Activated naive CD8-positive, alpha-beta T cell (primary cell): ENCODE measurements around the gene MAGEA2B.
"Not testable (repeated sequence)": the region's sequence is repeated elsewhere in the genome, so short reads cannot be mapped to it uniquely, and the experiment has no call there.

Experiments
- H3K27ac Mint-ChIP-seq: one replicate; pipeline ENCODE4 v1.8.0; 2021; ENCODE audit warnings: mixed read lengths
- H3K27me3 Mint-ChIP-seq: one replicate; pipeline ENCODE4 v1.8.0; 2021; ENCODE audit warnings: mixed read lengths
- H3K36me3 Mint-ChIP-seq: one replicate; pipeline ENCODE4 v1.8.0; 2021; ENCODE audit warnings: mixed read lengths
- H3K4me1 Mint-ChIP-seq: one replicate; pipeline ENCODE4 v1.8.0; 2021; ENCODE audit warnings: low read depth, mixed read lengths
- H3K4me3 Mint-ChIP-seq: one replicate; pipeline ENCODE4 v1.8.0; 2021; ENCODE audit warnings: mild to moderate bottlenecking, mixed read lengths
- H3K9me3 Mint-ChIP-seq: one replicate; pipeline ENCODE4 v1.8.0; 2021; ENCODE audit warnings: low read depth, mixed read lengths

Gene MAGEA2B

DNA sequence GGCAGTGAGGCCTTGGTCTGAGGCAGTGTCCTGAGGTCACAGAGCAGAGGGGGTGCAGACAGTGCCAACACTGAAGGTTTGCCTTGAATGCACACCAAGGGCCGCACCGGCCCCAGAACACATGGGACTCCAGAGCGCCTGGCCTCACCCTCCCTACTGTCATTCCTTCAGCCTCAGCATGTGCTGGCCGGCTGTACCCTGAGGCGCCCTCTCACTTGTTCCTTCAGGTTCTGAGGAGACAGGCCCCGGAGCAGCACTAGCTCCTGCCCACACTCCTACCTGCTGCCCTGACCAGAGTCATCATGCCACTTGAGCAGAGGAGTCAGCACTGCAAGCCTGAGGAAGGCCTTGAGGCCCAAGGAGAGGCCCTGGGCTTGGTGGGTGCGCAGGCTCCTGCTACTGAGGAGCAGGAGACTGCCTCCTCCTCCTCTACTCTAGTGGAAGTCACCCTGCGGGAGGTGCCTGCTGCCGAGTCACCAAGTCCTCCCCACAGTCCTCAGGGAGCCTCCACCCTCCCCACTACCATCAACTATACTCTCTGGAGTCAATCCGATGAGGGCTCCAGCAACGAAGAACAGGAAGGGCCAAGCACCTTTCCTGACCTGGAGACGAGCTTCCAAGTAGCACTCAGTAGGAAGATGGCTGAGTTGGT lies 21.6 kb downstream of the MAGEA2B start:
- no peaks in the 10 kb centered on the region for H3K9me3 Mint-ChIP-seq
- no peaks in the 10 kb centered on the region for H3K27me3 Mint-ChIP-seq
- no peak overlapping the region for H3K4me3 Mint-ChIP-seq
- H3K4me1 Mint-ChIP-seq = no peaks in the 10 kb centered on the region
- no peaks in the 10 kb centered on the region for H3K36me3 Mint-ChIP-seq
- no peak overlapping the region for H3K27ac Mint-ChIP-seq

GRCh38 chrX:152736528-152736927 lies 22.1 kb downstream of the MAGEA2B start:
- not testable (repeated sequence) for H3K27me3 Mint-ChIP-seq, H3K9me3 Mint-ChIP-seq, H3K4me3 Mint-ChIP-seq, H3K4me1 Mint-ChIP-seq, H3K27ac Mint-ChIP-seq, H3K36me3 Mint-ChIP-seq

GRCh38 chrX:152738560-152738959 lies 24.1 kb downstream of the MAGEA2B start:
- H3K27me3 Mint-ChIP-seq = no peaks in the 10 kb centered on the region
- no peak overlapping the region for H3K27ac Mint-ChIP-seq
- no peaks in the 10 kb centered on the region for H3K36me3 Mint-ChIP-seq
- no peaks in the 10 kb centered on the region for H3K9me3 Mint-ChIP-seq
- H3K4me3 Mint-ChIP-seq = no peak overlapping the region
- H3K4me1 Mint-ChIP-seq = no peaks in the 10 kb centered on the region

GRCh38 chrX:152753686-152754650 lies 39.5 kb downstream of the MAGEA2B start, which contains the start of gene MAGEA2:
Gene MAGEA2 (minus strand): TSS chrX:152753842. CDS start chrX:152751363, 2,479 bp downstream.
- not testable (repeated sequence) for H3K27me3 Mint-ChIP-seq, H3K27ac Mint-ChIP-seq, H3K9me3 Mint-ChIP-seq, H3K4me3 Mint-ChIP-seq, H3K4me1 Mint-ChIP-seq, H3K36me3 Mint-ChIP-seq

DNA sequence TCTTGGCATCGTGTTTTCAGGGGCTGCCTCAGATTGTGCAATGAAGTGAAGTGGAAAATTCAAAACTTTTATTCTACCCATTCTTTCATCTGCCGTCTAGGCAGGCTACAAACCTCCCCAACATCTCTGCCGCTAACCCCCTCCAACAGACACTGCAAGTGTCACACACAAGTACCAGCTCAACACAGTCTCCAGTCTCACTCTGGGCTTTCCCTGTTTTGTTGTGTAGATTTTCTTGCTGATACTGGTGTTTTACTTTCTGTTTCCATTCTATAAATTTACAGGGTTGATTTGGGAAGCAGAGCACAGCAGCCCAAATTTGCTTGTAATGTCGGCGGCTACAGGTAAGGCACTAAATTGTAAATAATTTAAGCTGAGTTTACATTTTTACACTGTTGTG lies 40.4 kb downstream of the MAGEA2B start:
- not testable (repeated sequence) for H3K4me3 Mint-ChIP-seq, H3K27me3 Mint-ChIP-seq, H3K36me3 Mint-ChIP-seq, H3K4me1 Mint-ChIP-seq, H3K27ac Mint-ChIP-seq, H3K9me3 Mint-ChIP-seq

DNA sequence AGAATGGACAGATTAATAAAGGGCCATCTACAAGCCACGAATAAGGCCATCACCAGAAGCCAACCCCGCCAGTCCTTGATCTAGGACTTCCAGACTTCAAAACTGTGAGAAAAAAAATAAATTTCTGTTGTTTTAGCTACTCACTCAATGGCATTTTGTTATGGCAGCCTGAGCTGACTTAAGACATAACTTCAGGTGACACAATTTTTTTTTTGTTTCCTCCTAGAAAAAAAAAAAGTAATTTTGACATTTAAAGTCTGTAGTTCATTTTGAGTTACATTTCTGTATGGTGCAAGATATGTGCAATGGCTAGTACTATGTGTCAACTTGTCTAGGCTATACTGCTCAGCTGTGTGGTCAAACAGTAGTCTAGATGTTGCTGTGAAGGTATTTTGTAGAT lies 44.5 kb downstream of the MAGEA2B start, which contains the start of gene CSAG3:
Gene CSAG3, plus strand, starts transcription at position 301 of the 400 bp plus-strand sequence.
- H3K4me1 Mint-ChIP-seq, H3K4me3 Mint-ChIP-seq, H3K36me3 Mint-ChIP-seq, H3K27ac Mint-ChIP-seq, H3K27me3 Mint-ChIP-seq, H3K9me3 Mint-ChIP-seq: not testable (repeated sequence)

DNA sequence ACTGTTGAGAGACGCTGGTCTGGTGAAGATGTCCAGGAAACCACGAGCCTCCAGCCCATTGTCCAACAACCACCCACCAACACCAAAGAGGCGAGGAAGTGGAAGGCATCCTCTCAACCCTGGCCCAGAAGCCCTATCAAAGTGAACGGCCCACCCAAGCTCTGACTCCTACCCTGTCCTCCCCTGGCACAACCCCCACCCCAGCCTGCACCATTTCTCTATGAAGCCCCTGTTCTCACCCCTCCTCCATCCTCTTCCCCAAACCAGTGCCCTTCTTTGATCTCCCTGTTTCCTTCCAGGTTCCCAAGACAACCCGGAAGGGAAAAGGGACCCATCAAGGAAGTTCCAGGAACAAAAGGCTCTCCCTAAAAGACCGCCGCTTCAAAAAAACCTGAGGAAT lies 45.1 kb downstream of the MAGEA2B start:
- not testable (repeated sequence) for H3K9me3 Mint-ChIP-seq

DNA sequence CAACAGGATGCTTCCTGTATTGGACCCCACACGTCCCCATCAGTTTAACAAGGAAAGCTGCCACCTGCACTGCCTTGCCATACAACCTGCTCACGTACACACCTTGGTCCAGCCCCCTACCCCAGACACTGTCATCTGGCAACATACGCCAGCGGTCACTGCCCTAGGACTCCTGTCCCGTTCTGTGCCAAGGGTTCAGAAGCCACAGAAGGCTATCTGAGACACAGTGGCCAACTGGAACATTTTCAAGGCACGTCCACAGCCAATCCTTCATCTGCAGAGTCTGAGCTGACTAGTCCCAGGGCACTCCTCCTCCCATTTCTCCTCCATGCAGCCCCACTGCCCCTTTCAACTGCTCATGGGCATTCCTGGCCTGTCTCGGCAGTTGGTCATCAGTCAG lies 47.2 kb downstream of the MAGEA2B start:
- H3K9me3 Mint-ChIP-seq, H3K27ac Mint-ChIP-seq: not testable (repeated sequence)

More for the DNA sequence above, 45.1 kb downstream of the MAGEA2B start:
- not testable (repeated sequence) for H3K4me3 Mint-ChIP-seq, H3K4me1 Mint-ChIP-seq, H3K27me3 Mint-ChIP-seq, H3K36me3 Mint-ChIP-seq, H3K27ac Mint-ChIP-seq

DNA sequence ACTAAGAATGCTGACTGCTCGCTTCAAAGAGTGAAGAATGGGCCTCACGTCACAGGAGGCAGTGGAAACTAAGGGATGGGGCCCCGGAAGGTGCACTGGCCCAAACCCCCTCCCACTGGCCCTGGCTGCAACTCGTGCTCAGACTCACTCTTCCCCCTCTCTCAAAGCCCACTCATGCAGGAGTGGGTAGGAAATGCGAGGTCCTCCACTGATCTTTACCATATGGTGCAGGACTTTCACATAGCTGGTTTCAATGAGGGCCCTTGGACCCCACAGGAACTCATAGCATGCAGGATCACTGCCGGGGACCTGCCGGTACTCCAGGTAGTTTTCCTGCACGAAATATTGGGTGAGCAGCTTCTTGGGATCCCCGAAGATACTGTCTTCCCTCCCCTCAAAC lies 52.1 kb downstream of the MAGEA2B start:
- not testable (repeated sequence) for H3K4me3 Mint-ChIP-seq, H3K36me3 Mint-ChIP-seq, H3K27ac Mint-ChIP-seq, H3K9me3 Mint-ChIP-seq, H3K4me1 Mint-ChIP-seq, H3K27me3 Mint-ChIP-seq

More for the DNA sequence above, 47.2 kb downstream of the MAGEA2B start:
- H3K4me3 Mint-ChIP-seq, H3K4me1 Mint-ChIP-seq, H3K36me3 Mint-ChIP-seq, H3K27me3 Mint-ChIP-seq: not testable (repeated sequence)
